SK-N-SH (cell line): ENCODE data around the gene EME2.

ENCODE experiments used
- POLR2AphosphoS5 ChIP-seq: IDR thresholded peaks from 2 replicates; pipeline ENCODE4 v1.6.1; 2012; ENCODE audit warnings: low read depth, low read length
- TF ChIP-seq, protein P1 (sequence below): IDR thresholded peaks from 2 replicates; pipeline ENCODE4 v1.6.1; 2012; ENCODE audit warnings: mild to moderate bottlenecking, low read depth, low read length, moderate library complexity
- TF ChIP-seq, protein P2 (sequence below): fragments of 150-350 bp; IDR thresholded peaks from 2 replicates; pipeline ENCODE4 v1.6.1; 2017; ENCODE audit warnings: antibody characterized with exemption, low read length, low read depth, borderline replicate concordance

DNA sequence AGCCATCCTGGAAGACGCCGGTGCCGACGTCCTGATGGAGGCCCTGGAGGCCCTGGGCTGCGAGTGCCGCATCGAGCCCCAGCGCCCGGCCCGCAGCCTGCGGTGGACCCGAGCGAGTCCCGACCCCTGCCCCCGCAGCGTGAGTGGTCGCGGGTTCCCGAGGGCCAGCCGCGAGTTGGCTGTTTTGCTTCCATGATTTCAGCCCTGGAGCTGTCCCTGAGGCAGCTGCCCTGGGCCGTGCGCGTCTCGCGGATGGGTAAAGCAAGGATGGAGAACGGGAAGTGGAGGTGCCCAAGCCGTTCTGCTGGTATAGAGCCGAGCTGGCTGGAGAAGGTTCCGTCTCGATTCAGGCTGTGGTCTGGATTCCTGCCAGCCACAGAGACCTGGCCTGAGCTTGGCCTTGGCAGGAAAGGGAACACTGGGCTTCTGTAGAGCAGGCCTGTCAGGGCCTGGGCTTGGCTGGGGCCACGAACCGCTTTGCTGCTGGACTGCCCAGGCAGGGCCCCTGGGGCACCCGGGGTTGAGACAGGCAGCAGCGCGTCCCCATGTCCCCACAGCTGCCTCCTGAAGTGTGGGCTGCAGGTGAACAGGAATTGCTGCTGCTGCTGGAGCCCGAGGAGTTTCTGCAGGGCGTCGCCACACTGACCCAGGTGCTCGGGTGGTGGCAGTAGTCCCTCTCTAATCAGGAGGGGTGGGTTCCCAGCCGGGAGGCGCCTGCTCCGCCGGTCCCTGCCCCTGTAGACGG lies 1.3 kb downstream of the EME2 start:
- TF ChIP-seq, protein P1, sequence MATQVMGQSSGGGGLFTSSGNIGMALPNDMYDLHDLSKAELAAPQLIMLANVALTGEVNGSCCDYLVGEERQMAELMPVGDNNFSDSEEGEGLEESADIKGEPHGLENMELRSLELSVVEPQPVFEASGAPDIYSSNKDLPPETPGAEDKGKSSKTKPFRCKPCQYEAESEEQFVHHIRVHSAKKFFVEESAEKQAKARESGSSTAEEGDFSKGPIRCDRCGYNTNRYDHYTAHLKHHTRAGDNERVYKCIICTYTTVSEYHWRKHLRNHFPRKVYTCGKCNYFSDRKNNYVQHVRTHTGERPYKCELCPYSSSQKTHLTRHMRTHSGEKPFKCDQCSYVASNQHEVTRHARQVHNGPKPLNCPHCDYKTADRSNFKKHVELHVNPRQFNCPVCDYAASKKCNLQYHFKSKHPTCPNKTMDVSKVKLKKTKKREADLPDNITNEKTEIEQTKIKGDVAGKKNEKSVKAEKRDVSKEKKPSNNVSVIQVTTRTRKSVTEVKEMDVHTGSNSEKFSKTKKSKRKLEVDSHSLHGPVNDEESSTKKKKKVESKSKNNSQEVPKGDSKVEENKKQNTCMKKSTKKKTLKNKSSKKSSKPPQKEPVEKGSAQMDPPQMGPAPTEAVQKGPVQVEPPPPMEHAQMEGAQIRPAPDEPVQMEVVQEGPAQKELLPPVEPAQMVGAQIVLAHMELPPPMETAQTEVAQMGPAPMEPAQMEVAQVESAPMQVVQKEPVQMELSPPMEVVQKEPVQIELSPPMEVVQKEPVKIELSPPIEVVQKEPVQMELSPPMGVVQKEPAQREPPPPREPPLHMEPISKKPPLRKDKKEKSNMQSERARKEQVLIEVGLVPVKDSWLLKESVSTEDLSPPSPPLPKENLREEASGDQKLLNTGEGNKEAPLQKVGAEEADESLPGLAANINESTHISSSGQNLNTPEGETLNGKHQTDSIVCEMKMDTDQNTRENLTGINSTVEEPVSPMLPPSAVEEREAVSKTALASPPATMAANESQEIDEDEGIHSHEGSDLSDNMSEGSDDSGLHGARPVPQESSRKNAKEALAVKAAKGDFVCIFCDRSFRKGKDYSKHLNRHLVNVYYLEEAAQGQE: no peak
- TF ChIP-seq, protein P2, sequence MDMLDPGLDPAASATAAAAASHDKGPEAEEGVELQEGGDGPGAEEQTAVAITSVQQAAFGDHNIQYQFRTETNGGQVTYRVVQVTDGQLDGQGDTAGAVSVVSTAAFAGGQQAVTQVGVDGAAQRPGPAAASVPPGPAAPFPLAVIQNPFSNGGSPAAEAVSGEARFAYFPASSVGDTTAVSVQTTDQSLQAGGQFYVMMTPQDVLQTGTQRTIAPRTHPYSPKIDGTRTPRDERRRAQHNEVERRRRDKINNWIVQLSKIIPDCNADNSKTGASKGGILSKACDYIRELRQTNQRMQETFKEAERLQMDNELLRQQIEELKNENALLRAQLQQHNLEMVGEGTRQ: no peak
- no peak for TF ChIP-seq POLR2AphosphoS5
